Fibroblast of the aortic adventitia (primary cell): ENCODE data around the gene CLEC11A. TPM values are rescaled to one million over a fixed set of nuclear protein-coding genes. Genes with fewer than 3 reads are reported as not detected.
"Not testable (repeated sequence)": the region's sequence is repeated elsewhere in the genome, so short reads cannot be mapped to it uniquely, and the experiment has no call there.

ENCODE experiments used
- DNase-seq: peaks from one replicate; pipeline ENCODE4 v3.0.0-alpha.2; 2010; ENCODE audit warnings: low read depth
- H3K4me3 ChIP-seq: 2 replicates; pipeline ENCODE4 v1.5.1; 2011; ENCODE audit warnings: low read depth, mild to moderate bottlenecking, control low read depth, low read length, moderate library complexity
- total RNA-seq: library from RNA; depleted of rRNA; stranded (reverse); fragments of >200 nt; gene quantifications from 2 replicates; pipeline ENCODE4 v1.2.3, GENCODE V29; 2012; ENCODE audit warnings: low replicate concordance
- TF ChIP-seq, protein P1 (sequence below): IDR thresholded peaks from 2 replicates; pipeline ENCODE4 v1.5.1; 2011; ENCODE audit warnings: mild to moderate bottlenecking, low read length, control low read depth, inconsistent platforms; ENCODE audit not compliant: insufficient read depth

CLEC11A gene
- total RNA-seq, 1 donor: 21.8 TPM

DNA sequence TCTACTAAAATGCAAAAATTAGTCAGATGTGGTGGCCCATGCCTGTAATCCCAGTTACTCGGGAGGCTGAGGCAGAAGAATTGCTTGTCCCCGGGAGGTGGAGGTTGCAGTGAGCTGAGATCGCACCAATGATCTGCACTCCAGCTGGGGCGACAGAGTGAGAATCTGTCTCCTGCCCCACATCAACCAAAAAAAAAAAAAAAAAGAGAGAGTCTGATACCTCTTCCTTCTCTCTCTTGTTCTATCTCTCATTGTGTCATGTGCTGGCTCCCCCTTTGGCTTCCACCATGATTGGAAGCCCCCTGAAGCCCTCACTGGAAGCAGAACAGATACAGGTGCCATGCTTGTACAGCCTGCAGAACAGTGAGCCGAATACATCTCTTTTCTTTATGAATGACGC is 20.4 kb downstream of the CLEC11A start:
- H3K4me3 ChIP-seq: no peak overlapping the region
- no peak for DNase-seq
- TF ChIP-seq, protein P1, sequence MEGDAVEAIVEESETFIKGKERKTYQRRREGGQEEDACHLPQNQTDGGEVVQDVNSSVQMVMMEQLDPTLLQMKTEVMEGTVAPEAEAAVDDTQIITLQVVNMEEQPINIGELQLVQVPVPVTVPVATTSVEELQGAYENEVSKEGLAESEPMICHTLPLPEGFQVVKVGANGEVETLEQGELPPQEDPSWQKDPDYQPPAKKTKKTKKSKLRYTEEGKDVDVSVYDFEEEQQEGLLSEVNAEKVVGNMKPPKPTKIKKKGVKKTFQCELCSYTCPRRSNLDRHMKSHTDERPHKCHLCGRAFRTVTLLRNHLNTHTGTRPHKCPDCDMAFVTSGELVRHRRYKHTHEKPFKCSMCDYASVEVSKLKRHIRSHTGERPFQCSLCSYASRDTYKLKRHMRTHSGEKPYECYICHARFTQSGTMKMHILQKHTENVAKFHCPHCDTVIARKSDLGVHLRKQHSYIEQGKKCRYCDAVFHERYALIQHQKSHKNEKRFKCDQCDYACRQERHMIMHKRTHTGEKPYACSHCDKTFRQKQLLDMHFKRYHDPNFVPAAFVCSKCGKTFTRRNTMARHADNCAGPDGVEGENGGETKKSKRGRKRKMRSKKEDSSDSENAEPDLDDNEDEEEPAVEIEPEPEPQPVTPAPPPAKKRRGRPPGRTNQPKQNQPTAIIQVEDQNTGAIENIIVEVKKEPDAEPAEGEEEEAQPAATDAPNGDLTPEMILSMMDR: no peak

GRCh38 chr19:50745221-50745620 is 22.1 kb downstream of the CLEC11A start:
- no peak for DNase-seq
- TF ChIP-seq, protein P1: no peak
- no peak overlapping the region for H3K4me3 ChIP-seq

- H3K4me3 ChIP-seq, DNase-seq: not testable (repeated sequence)
Measured at GRCh38 chr19:50747141-50747540, 24.0 kb downstream of the CLEC11A start.

DNA sequence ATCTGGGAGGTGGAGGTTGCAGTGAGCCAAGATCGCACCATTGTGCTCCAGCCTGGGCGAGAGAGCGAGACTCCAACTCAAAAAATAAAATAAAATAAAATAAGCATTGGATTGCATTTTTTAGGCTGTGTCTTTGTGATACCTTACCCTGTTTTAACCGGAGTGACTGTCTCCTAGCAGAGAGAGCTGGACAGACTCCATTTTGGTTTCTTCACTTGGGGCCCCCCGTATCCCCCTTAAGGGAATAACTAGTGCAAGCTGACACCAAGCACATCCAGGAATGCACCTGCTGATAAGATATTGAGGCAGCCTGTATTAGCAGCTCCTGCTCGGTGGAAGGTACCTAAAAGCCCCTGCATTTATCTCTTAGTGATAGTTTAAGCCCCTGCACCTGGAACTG is 26.3 kb downstream of the CLEC11A start:
- H3K4me3 ChIP-seq: no peak overlapping the region
- TF ChIP-seq, protein P1: no peak
- DNase-seq: no peak

DNA sequence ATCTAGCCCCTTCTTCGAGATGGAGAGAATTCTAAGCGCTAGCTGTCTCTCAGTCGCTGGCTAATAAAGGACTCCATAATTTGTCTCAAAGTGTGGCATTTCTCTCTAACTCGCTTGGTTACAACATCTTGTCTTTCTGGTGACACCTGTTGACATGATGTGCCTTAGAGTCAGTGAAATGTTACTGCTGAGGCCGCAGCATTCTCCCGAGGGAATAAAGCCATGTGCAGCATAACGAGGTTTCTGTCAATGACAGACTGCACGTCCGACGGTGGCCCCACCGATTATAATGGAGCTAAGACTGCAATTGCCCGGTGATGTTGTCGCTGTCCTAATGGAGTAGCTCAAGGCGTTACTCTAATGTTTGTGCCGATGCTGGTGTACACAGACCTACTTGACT is 26.8 kb downstream of the CLEC11A start:
- no peak for DNase-seq
- TF ChIP-seq, protein P1: no peak
- H3K4me3 ChIP-seq: no peak overlapping the region

- TF ChIP-seq, protein P1: no peak
- no peak overlapping the region for H3K4me3 ChIP-seq
- DNase-seq: no peak
Measured at GRCh38 chr19:50753879-50754278, 30.7 kb downstream of the CLEC11A start.

DNA sequence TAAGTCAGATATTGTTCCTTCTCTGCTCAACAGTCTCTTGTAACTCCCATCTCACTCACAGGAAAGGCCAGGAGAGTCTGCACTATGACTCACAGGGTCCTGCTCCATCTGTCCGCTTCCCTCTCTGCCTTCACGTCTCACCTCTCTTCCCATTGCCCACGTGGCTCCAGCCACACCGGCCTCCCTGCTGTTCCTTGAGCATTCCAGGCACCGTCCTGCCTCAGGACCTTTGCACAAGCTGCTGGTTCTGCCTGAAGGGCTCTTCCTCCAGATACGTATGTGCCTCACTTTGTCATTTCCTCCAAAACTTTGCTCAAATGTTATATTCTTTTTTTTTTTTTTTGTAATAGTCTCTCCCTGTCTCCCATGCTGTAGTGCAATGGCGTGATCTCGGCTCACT is 33.1 kb downstream of the CLEC11A start:
- not testable (repeated sequence) for H3K4me3 ChIP-seq, DNase-seq

GRCh38 chr19:50757624-50758023 is 34.5 kb downstream of the CLEC11A start:
- not testable (repeated sequence) for H3K4me3 ChIP-seq, DNase-seq

GRCh38 chr19:50759076-50759475 is 35.9 kb downstream of the CLEC11A start:
- DNase-seq, H3K4me3 ChIP-seq: not testable (repeated sequence)
